ENCODE measurements around the gene ADGRD1.

- TF ChIP-seq GATA2 (IDR thresholded peaks at IDR 0.05; ENCODE audit: low read depth, low read length) = no peak
- no peak for TF ChIP-seq GATA3 (IDR thresholded peaks at IDR 0.05; ENCODE audit: low read depth, low read length)
Observed at GRCh38 chr12:131147894-131148293, 194.2 kb downstream of the ADGRD1 start.

All from SH-SY5Y (cell line).